ENCODE results near the gene SGCA.

Gene SGCA

DNA sequence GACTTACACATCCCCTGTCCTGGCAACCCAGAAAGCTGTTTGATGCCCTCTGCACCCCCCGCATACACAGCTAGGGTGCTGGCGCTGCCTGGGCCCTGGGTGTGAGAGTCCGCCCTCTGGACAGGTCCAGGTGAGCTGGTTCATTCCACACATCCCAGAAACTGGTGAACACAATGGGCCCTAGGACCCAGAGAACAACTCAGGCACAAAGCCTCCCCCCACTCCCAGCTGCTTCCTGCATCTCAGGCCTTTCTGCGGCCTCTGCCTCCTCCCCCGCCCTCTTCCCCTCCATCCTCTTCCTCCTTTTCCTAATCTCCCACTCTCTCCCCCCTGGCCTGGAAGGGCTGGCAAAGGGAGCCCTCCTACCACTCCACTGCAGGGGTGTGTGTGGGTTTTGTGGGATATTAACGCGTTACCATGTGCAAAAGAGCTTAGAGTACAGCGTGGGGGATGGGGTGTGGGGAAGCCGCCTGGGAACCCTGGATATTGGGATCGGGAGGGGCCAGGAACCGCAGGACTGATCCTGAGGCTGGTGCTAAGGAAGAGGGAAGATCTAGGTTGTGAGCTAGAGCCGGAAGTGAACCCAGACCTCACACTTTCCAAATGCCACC, 13.8 kb upstream of the SGCA start:
- Histone ChIP-seq H3K9ac (ENCODE audit: low read length) (peak overlapping the region; percentile 63), H2AFZ (ENCODE audit: low read length) (peak overlapping the region; percentile 59; the same call in 1 of the 2 replicates)

DNA sequence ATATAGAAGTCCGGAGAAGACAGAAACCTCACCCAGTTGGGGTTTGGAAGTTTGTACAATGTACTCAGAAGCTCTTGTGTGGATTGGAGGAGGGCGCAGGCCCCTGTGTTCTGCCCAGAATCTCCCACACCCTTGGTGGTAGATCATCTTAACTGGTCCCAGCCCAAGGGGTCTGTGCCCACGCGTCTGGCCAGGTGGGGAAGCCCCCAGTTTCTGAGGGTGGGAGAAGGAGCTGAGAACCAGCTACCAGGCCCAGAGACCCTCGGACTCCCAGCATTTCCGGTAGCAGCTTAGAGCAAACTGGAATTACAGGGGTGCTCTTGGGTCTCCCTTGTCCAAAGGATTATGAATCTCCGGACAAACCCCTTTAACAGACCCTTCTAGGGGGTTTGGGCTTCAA, 13.1 kb upstream of the SGCA start:
- no peaks in the 10 kb centered on the region for H3K27me3 ChIP-seq (replicated peaks; ENCODE audit: insufficient read depth, low read length)
- H3F3A ChIP-seq (ENCODE audit: insufficient read depth, low read length): peaks cover 42% of the 10 kb centered on the region
- H3K79me2 ChIP-seq (ENCODE audit: low read length): peaks cover 29% of the 10 kb centered on the region
- no peak overlapping the region for H2AFZ ChIP-seq (ENCODE audit: low read length)
- DNase-seq: no peak
- no peaks in the 10 kb centered on the region for H3K9me2 ChIP-seq (replicated peaks; ENCODE audit: insufficient read depth, low read length)
- H4K20me1 ChIP-seq (ENCODE audit: insufficient read depth, low read length): no peaks in the 10 kb centered on the region
- H3K4me1 ChIP-seq (ENCODE audit: low read length): peaks cover 33% of the 10 kb centered on the region
- H3K27ac ChIP-seq (ENCODE audit: low read length): peak overlapping the region; percentile 84; the same call in 1 of the 2 replicates
- H3K4me2 ChIP-seq (ENCODE audit: low read depth, low read length): peak overlapping the region; percentile 95
- no peaks in the 10 kb centered on the region for H3K36me3 ChIP-seq (replicated peaks; ENCODE audit: insufficient read depth, low read length)
- TF ChIP-seq EZH2phosphoT487 (IDR thresholded peaks at IDR 0.05; ENCODE audit: low read length) (no peak), EZH2 (optimal IDR thresholded peaks at IDR 0.05; ENCODE audit: low read depth, low read length) (no peak)
- TF ChIP-seq, protein P1, sequence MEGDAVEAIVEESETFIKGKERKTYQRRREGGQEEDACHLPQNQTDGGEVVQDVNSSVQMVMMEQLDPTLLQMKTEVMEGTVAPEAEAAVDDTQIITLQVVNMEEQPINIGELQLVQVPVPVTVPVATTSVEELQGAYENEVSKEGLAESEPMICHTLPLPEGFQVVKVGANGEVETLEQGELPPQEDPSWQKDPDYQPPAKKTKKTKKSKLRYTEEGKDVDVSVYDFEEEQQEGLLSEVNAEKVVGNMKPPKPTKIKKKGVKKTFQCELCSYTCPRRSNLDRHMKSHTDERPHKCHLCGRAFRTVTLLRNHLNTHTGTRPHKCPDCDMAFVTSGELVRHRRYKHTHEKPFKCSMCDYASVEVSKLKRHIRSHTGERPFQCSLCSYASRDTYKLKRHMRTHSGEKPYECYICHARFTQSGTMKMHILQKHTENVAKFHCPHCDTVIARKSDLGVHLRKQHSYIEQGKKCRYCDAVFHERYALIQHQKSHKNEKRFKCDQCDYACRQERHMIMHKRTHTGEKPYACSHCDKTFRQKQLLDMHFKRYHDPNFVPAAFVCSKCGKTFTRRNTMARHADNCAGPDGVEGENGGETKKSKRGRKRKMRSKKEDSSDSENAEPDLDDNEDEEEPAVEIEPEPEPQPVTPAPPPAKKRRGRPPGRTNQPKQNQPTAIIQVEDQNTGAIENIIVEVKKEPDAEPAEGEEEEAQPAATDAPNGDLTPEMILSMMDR (IDR thresholded peaks at IDR 0.05; ENCODE audit: low read length): no peak
- H3K4me3 ChIP-seq (ENCODE audit: low read length): no peak overlapping the region
- no peaks in the 10 kb centered on the region for H3K9me3 ChIP-seq (replicated peaks; ENCODE audit: insufficient read depth, low read length)
- H3K9ac ChIP-seq (ENCODE audit: low read length): no peak overlapping the region

More for the DNA sequence above, 13.8 kb upstream of the SGCA start:
- peak overlapping the region; percentile 84; the same call in 1 of the 2 replicates for H3K27ac ChIP-seq (ENCODE audit: low read length)
- no peaks in the 10 kb centered on the region for H3K9me2 ChIP-seq (replicated peaks; ENCODE audit: insufficient read depth, low read length)
- H3K27me3 ChIP-seq (replicated peaks; ENCODE audit: insufficient read depth, low read length): no peaks in the 10 kb centered on the region
- peak; percentile 86 for DNase-seq
- H4K20me1 ChIP-seq (ENCODE audit: insufficient read depth, low read length): no peaks in the 10 kb centered on the region
- H3K4me3 ChIP-seq (ENCODE audit: low read length): peak overlapping the region; percentile 82
- H3K4me1 ChIP-seq (ENCODE audit: low read length): peaks cover 35% of the 10 kb centered on the region
- TF ChIP-seq EZH2 (optimal IDR thresholded peaks at IDR 0.05; ENCODE audit: low read depth, low read length) (no peak), EZH2phosphoT487 (IDR thresholded peaks at IDR 0.05; ENCODE audit: low read length) (no peak)
- TF ChIP-seq, protein P1 (IDR thresholded peaks at IDR 0.05; ENCODE audit: low read length): no peak
- no peaks in the 10 kb centered on the region for H3K36me3 ChIP-seq (replicated peaks; ENCODE audit: insufficient read depth, low read length)
- H3K4me2 ChIP-seq (ENCODE audit: low read depth, low read length): peak overlapping the region; percentile 95
- H3K79me2 ChIP-seq (ENCODE audit: low read length): peaks cover 36% of the 10 kb centered on the region
- no peaks in the 10 kb centered on the region for H3K9me3 ChIP-seq (replicated peaks; ENCODE audit: insufficient read depth, low read length)
- peaks cover 42% of the 10 kb centered on the region for H3F3A ChIP-seq (ENCODE audit: insufficient read depth, low read length)

DNA sequence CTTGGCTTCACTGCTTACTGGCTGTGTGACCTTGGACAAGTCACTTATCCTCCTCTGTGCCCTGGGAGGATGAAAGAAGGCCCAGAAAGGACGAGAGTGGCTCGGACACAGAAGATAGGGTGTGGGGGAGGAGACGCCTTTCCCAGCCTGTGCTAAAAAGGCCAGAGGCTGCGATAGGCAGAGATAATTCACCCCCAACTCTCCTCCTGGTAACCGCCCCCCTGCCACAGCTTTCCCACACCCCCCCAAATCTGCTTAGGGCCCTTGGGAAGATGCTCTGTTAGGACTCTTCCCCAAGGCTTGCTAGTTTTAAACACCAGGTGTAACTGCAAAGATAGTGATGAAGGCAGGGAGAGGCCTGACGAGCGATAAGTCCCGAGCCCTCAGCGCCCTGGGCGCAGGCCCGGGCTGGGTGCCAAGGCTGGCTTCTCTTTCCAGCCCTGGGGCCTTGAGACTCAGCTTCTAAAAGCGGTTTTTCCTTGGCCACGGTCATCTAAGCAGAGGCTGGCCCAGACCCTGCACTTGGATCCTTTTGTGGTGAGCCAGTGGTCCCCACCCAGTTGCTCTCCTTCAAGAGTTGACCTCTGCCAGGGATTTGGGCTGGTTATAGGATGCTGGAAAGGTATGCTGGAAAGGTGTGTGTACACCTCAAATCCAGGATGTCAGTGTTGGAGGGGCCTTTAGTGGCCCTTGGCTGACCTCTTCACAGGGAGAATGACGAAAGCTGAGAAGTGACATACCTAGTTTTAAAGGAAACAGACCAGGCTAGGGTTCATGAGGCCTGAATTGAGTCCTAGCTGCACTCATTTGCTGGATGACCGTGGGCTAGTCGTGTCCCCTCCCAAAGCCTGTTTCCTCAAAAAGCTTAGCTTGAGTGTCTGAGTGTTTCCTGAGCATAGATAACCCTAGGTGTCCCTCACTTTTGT, 11.9 kb upstream of the SGCA start:
- Histone ChIP-seq H3K27ac (ENCODE audit: low read length) (peak overlapping the region; percentile 84), H3K79me2 (ENCODE audit: low read length) (peaks cover 17% of the 10 kb centered on the region), H3K27me3 (replicated peaks; ENCODE audit: insufficient read depth, low read length) (no peaks in the 10 kb centered on the region), H3F3A (ENCODE audit: insufficient read depth, low read length) (peaks cover 42% of the 10 kb centered on the region), H3K9ac (ENCODE audit: low read length) (peak overlapping the region; percentile 38; the same call in 1 of the 2 replicates), H3K9me2 (replicated peaks; ENCODE audit: insufficient read depth, low read length) (no peaks in the 10 kb centered on the region), H3K4me2 (ENCODE audit: low read depth, low read length) (peak overlapping the region; percentile 72), H3K4me1 (ENCODE audit: low read length) (peaks cover 33% of the 10 kb centered on the region), H3K36me3 (replicated peaks; ENCODE audit: insufficient read depth, low read length) (no peaks in the 10 kb centered on the region), H4K20me1 (ENCODE audit: insufficient read depth, low read length) (no peaks in the 10 kb centered on the region), H2AFZ (ENCODE audit: low read length) (0 out of 2 replicates have a peak overlapping the region, but pooled peaks have one; percentile 15), H3K9me3 (replicated peaks; ENCODE audit: insufficient read depth, low read length) (no peaks in the 10 kb centered on the region), H3K4me3 (ENCODE audit: low read length) (no peak overlapping the region)
- DNase-seq: no peak
- TF ChIP-seq EZH2phosphoT487 (IDR thresholded peaks at IDR 0.05; ENCODE audit: low read length) (no peak), EZH2 (optimal IDR thresholded peaks at IDR 0.05; ENCODE audit: low read depth, low read length) (no peak)
- TF ChIP-seq, protein P1 (IDR thresholded peaks at IDR 0.05; ENCODE audit: low read length): no peak

Data from MM.1S (cell line).